ENCODE measurements around the gene FAM200A.
A peak's percentile ranks its signal among the peaks of the same experiment; 100 is the strongest.
"Not testable (repeated sequence)": the region's sequence is repeated elsewhere in the genome, so short reads cannot be mapped to it uniquely, and the experiment has no call there.

The FAM200A gene

GRCh38 chr7:99504281-99504602 lies 47.7 kb downstream of the FAM200A start:
- H3K9ac ChIP-seq (ENCODE audit: low read length in 2 of 2) = peak overlapping the region; percentile 94 to 99
- H3K36me3 ChIP-seq (ENCODE audit: control insufficient read depth in 2 of 2, insufficient read depth in 2 of 2, low read length in 2 of 2) = no peaks in the 10 kb centered on the region
- peak overlapping the region; percentile 96 for H3K27ac ChIP-seq (ENCODE audit: low read length)
- H3K4me3 ChIP-seq (ENCODE audit: low read length in 2 of 2) = peak overlapping the region; percentile 92 to 97
- H3K27me3 ChIP-seq (ENCODE audit: control insufficient read depth in 1 of 2, insufficient read depth in 2 of 2, low read length in 2 of 2) = no peaks in the 10 kb centered on the region
- H3K4me1 ChIP-seq (ENCODE audit: control insufficient read depth, insufficient read depth, low read length) = peaks cover 27% of the 10 kb centered on the region
- no peaks in the 10 kb centered on the region for H3K9me3 ChIP-seq (ENCODE audit: control insufficient read depth in 2 of 2, low read length in 2 of 2)

GRCh38 chr7:99501236-99501635 lies 50.7 kb downstream of the FAM200A start:
- H3K27ac ChIP-seq (ENCODE audit: low read length); H3K36me3 ChIP-seq (ENCODE audit: control insufficient read depth in 2 of 2, insufficient read depth in 2 of 2, low read length in 2 of 2); H3K27me3 ChIP-seq (ENCODE audit: control insufficient read depth in 1 of 2, insufficient read depth in 2 of 2, low read length in 2 of 2); H3K9ac ChIP-seq (ENCODE audit: low read length in 2 of 2); H3K9me3 ChIP-seq (ENCODE audit: control insufficient read depth in 2 of 2, low read length in 2 of 2): not testable (repeated sequence)
- Histone ChIP-seq H3K4me1 (ENCODE audit: control insufficient read depth, insufficient read depth, low read length) (peaks cover 39% of the 10 kb centered on the region), H3K4me3 (ENCODE audit: low read length in 2 of 2) (peak overlapping the region in 1 of 2 donors; percentile 99)

GRCh38 chr7:99500637-99501009 lies 51.3 kb downstream of the FAM200A start:
- no peaks in the 10 kb centered on the region for H3K9me3 ChIP-seq (ENCODE audit: control insufficient read depth in 2 of 2, low read length in 2 of 2)
- H3K27me3 ChIP-seq (ENCODE audit: control insufficient read depth in 1 of 2, insufficient read depth in 2 of 2, low read length in 2 of 2) = no peaks in the 10 kb centered on the region
- H3K4me1 ChIP-seq (ENCODE audit: control insufficient read depth, insufficient read depth, low read length) = peaks cover 33% of the 10 kb centered on the region

GRCh38 chr7:99499721-99500636 lies 51.9 kb downstream of the FAM200A start, which contains the start of gene ZNF394:
ZNF394 (minus strand) TSS chr7:99500281; CDS start chr7:99500093, 188 bp downstream.
- peak within 1 kb of the TSS; percentile 96 to 99 for H3K9ac ChIP-seq (ENCODE audit: low read length in 2 of 2)
- H3K9me3 ChIP-seq (ENCODE audit: control insufficient read depth in 2 of 2, low read length in 2 of 2) = no peaks in the 10 kb centered on the region
- peak within 1 kb of the TSS; percentile 97 for H3K27ac ChIP-seq (ENCODE audit: low read length)

More at GRCh38 chr7:99500637-99501009, 51.3 kb downstream of the FAM200A start:
- Histone ChIP-seq H3K27ac (ENCODE audit: low read length) (peak overlapping the region; percentile 97), H3K9ac (ENCODE audit: low read length in 2 of 2) (peak overlapping the region; percentile 96 to 99), H3K36me3 (ENCODE audit: control insufficient read depth in 2 of 2, insufficient read depth in 2 of 2, low read length in 2 of 2) (peaks cover 5 to 6% of the 10 kb centered on the region in 2 donors), H3K4me3 (ENCODE audit: low read length in 2 of 2) (peak overlapping the region; percentile 99 to 100)

GRCh38 chr7:99499371-99499720 lies 52.6 kb downstream of the FAM200A start:
- no peaks in the 10 kb centered on the region for H3K27me3 ChIP-seq (ENCODE audit: control insufficient read depth in 1 of 2, insufficient read depth in 2 of 2, low read length in 2 of 2)
- peak overlapping the region; percentile 99 to 100 for H3K4me3 ChIP-seq (ENCODE audit: low read length in 2 of 2)
- peaks cover under 1 to 1% of the 10 kb centered on the region in 2 donors for H3K9me3 ChIP-seq (ENCODE audit: control insufficient read depth in 2 of 2, low read length in 2 of 2)
- peaks cover 5 to 8% of the 10 kb centered on the region in 2 donors for H3K36me3 ChIP-seq (ENCODE audit: control insufficient read depth in 2 of 2, insufficient read depth in 2 of 2, low read length in 2 of 2)
- H3K4me1 ChIP-seq (ENCODE audit: control insufficient read depth, insufficient read depth, low read length) = peaks cover 29% of the 10 kb centered on the region
- peak overlapping the region; percentile 96 to 99 for H3K9ac ChIP-seq (ENCODE audit: low read length in 2 of 2)
- peak overlapping the region; percentile 97 for H3K27ac ChIP-seq (ENCODE audit: low read length)

More at GRCh38 chr7:99499721-99500636, 51.9 kb downstream of the FAM200A start, which contains the start of gene ZNF394:
- Histone ChIP-seq H3K4me1 (ENCODE audit: control insufficient read depth, insufficient read depth, low read length) (peaks cover 29% of the 10 kb centered on the region), H3K4me3 (ENCODE audit: low read length in 2 of 2) (peak within 1 kb of the TSS; percentile 99 to 100), H3K36me3 (ENCODE audit: control insufficient read depth in 2 of 2, insufficient read depth in 2 of 2, low read length in 2 of 2) (peaks cover 5 to 6% of the 10 kb centered on the region in 2 donors), H3K27me3 (ENCODE audit: control insufficient read depth in 1 of 2, insufficient read depth in 2 of 2, low read length in 2 of 2) (no peaks in the 10 kb centered on the region)

GRCh38 chr7:99498546-99498944 lies 53.4 kb downstream of the FAM200A start:
- Histone ChIP-seq H3K27me3 (ENCODE audit: control insufficient read depth in 1 of 2, insufficient read depth in 2 of 2, low read length in 2 of 2) (no peaks in the 10 kb centered on the region), H3K9ac (ENCODE audit: low read length in 2 of 2) (peak overlapping the region in 1 of 2 donors; percentile 47), H3K4me3 (ENCODE audit: low read length in 2 of 2) (peak overlapping the region; percentile 99 to 100), H3K9me3 (ENCODE audit: control insufficient read depth in 2 of 2, low read length in 2 of 2) (peaks cover 8 to 9% of the 10 kb centered on the region in 2 donors), H3K27ac (ENCODE audit: low read length) (no peak overlapping the region), H3K36me3 (ENCODE audit: control insufficient read depth in 2 of 2, insufficient read depth in 2 of 2, low read length in 2 of 2) (peaks cover 13 to 16% of the 10 kb centered on the region in 2 donors), H3K4me1 (ENCODE audit: control insufficient read depth, insufficient read depth, low read length) (peaks cover 26% of the 10 kb centered on the region)

- H3K9ac ChIP-seq (ENCODE audit: low read length in 2 of 2) = no peak overlapping the region
Observed at GRCh38 chr7:99497766-99498545, 54.0 kb downstream of the FAM200A start.

More at GRCh38 chr7:99497766-99498545, 54.0 kb downstream of the FAM200A start:
- Histone ChIP-seq H3K4me3 (ENCODE audit: low read length in 2 of 2) (peak overlapping the region; percentile 99 to 100), H3K9me3 (ENCODE audit: control insufficient read depth in 2 of 2, low read length in 2 of 2) (peaks cover 10 to 14% of the 10 kb centered on the region in 2 donors), H3K4me1 (ENCODE audit: control insufficient read depth, insufficient read depth, low read length) (peaks cover 26% of the 10 kb centered on the region), H3K27ac (ENCODE audit: low read length) (no peak overlapping the region), H3K36me3 (ENCODE audit: control insufficient read depth in 2 of 2, insufficient read depth in 2 of 2, low read length in 2 of 2) (peaks cover 18 to 20% of the 10 kb centered on the region in 2 donors), H3K27me3 (ENCODE audit: control insufficient read depth in 1 of 2, insufficient read depth in 2 of 2, low read length in 2 of 2) (no peaks in the 10 kb centered on the region)
